ENCODE data around the gene ANO3. TPM values are rescaled to one million over a fixed set of nuclear protein-coding genes. Genes with fewer than 3 reads are reported as not detected.

The ANO3 gene
- total RNA-seq: 6.2 TPM

GRCh38 chr11:26331911-26332571, at the start of gene ANO3:
Gene ANO3 (plus strand): TSS chr11:26332130. CDS start chr11:26332276, 146 bp downstream.

GRCh38 chr11:26571861-26572654, 240.1 kb downstream of the ANO3 start, which contains the start of gene MUC15:
Gene MUC15 (minus strand): TSS chr11:26572263. CDS start chr11:26567094, 5,169 bp downstream.

Other genes with a start within 250 kb of the ANO3 start
- gene MUC15, start 240.1 kb downstream of the ANO3 start, total RNA-seq: not detected